OCI-LY3 (cell line): ENCODE measurements around the gene AP2A2.

Experiments used
- EZH2phosphoT487 ChIP-seq: fragments of 200-600 bp; shearing (Covaris generic); IDR thresholded peaks from 2 replicates; pipeline ENCODE4 v1.6.1; 2018; ENCODE audit warnings: antibody characterized with exemption, mixed run types, low read depth
- TF ChIP-seq, protein P1 (sequence below): fragments of 200-600, 300-600 bp; sonication (generic); IDR thresholded peaks from 2 replicates; pipeline ENCODE4 v1.5.1; 2014; ENCODE audit warnings: antibody characterized with exemption, low read length, low read depth

DNA sequence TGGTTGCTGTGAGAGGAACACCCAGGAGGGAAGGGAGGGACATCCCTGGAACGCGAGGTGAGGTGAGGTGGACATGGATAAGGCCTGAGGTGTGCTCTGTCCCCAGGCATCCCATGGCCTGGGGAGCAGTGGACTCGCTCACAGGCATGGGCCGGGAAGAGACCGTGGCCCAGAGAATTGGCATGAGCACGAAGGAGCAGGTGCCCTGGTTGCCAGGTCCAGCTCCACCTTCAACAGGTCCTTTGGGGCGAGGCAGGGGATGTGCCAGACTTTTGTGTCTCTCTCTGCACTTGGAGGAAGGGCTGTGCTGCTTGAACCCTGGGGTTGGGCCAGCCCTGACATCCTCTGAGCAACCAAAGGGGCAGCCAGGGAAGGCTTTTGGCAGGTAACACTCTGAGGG is 89.4 kb downstream of the AP2A2 start:
- TF ChIP-seq, protein P1, sequence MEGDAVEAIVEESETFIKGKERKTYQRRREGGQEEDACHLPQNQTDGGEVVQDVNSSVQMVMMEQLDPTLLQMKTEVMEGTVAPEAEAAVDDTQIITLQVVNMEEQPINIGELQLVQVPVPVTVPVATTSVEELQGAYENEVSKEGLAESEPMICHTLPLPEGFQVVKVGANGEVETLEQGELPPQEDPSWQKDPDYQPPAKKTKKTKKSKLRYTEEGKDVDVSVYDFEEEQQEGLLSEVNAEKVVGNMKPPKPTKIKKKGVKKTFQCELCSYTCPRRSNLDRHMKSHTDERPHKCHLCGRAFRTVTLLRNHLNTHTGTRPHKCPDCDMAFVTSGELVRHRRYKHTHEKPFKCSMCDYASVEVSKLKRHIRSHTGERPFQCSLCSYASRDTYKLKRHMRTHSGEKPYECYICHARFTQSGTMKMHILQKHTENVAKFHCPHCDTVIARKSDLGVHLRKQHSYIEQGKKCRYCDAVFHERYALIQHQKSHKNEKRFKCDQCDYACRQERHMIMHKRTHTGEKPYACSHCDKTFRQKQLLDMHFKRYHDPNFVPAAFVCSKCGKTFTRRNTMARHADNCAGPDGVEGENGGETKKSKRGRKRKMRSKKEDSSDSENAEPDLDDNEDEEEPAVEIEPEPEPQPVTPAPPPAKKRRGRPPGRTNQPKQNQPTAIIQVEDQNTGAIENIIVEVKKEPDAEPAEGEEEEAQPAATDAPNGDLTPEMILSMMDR = no peak
- TF ChIP-seq EZH2phosphoT487 = no peak
